WTC11 (cell line): ENCODE data around the gene CTNNA2. TPM values are rescaled to one million over a fixed set of nuclear protein-coding genes. Genes with fewer than 3 reads are reported as not detected.
"Not testable (repeated sequence)": the region's sequence is repeated elsewhere in the genome, so short reads cannot be mapped to it uniquely, and the experiment has no call there.

Source experiments
- ATAC-seq: fragments of 200-7000 bp; cut with Tn5 transposase; 2 replicates; pipeline ENCODE4 v1.10.0; 2021; ENCODE audit warnings: mild to moderate bottlenecking, moderate library complexity
- CTCF ChIA-PET: fragments of 300-600 bp; sonication (Branson Sonifier 250); formaldehyde crosslinking; loops from one replicate; lab custom pipeline; 2021; ENCODE audit warnings: antibody characterized with exemption; lab: Charles Lee
- POLR2A ChIA-PET: fragments of 350-600 bp; sonication (Branson Sonifier 250); formaldehyde crosslinking; loops from one replicate; lab custom pipeline; 2021; ENCODE audit warnings: antibody characterized with exemption; lab: Charles Lee
- DNase-seq: peaks from one replicate; pipeline ENCODE4 v3.0.0; 2021; ENCODE audit warnings: low spot score
- H3K27ac Mint-ChIP-seq: 2 replicates; pipeline ENCODE4 v1.8.0; 2021; ENCODE audit warnings: mixed read lengths
- H3K27me3 Mint-ChIP-seq: 2 replicates; pipeline ENCODE4 v1.8.0; 2021; ENCODE audit warnings: low read depth, mild to moderate bottlenecking, moderate library complexity, mixed read lengths
- H3K36me3 Mint-ChIP-seq: 2 replicates; pipeline ENCODE4 v1.8.0; 2021; ENCODE audit warnings: mixed read lengths
- H3K4me1 Mint-ChIP-seq: 2 replicates; pipeline ENCODE4 v1.8.0; 2022; ENCODE audit warnings: mixed read lengths
- H3K4me3 Mint-ChIP-seq: 2 replicates; pipeline ENCODE4 v1.8.0; 2021; ENCODE audit warnings: mild to moderate bottlenecking, moderate library complexity, mixed read lengths
- H3K9me3 Mint-ChIP-seq: 2 replicates; pipeline ENCODE4 v1.8.0; 2021; ENCODE audit warnings: mixed read lengths
- ATF3 ChIP-seq: sonication (generic); formaldehyde crosslinking; conservative IDR thresholded peaks from 2 replicates; pipeline ENCODE4 v1.8.1; 2022; ENCODE audit warnings: mild to moderate bottlenecking, missing genetic modification reagents
- CBFB ChIP-seq: sonication (generic); formaldehyde crosslinking; IDR thresholded peaks from 2 replicates; pipeline ENCODE4 v1.8.1; 2022; ENCODE audit warnings: mild to moderate bottlenecking, low read depth, missing genetic modification reagents
- CREM ChIP-seq: sonication (generic); formaldehyde crosslinking; IDR thresholded peaks from 2 replicates; pipeline ENCODE4 v1.8.1; 2022; ENCODE audit warnings: mild to moderate bottlenecking, missing genetic modification reagents, moderate library complexity
- E2F1 ChIP-seq: sonication (generic); formaldehyde crosslinking; IDR thresholded peaks from 2 replicates; pipeline ENCODE4 v1.8.0; 2022; ENCODE audit warnings: mild to moderate bottlenecking, missing genetic modification reagents
- ESRRA ChIP-seq: sonication (generic); formaldehyde crosslinking; IDR thresholded peaks from 2 replicates; pipeline ENCODE4 v1.8.1; 2022; ENCODE audit warnings: mild to moderate bottlenecking, missing genetic modification reagents, borderline replicate concordance
- ETV6 ChIP-seq: sonication (generic); formaldehyde crosslinking; IDR thresholded peaks from 2 replicates; pipeline ENCODE4 v1.8.1; 2022; ENCODE audit warnings: mild to moderate bottlenecking, missing genetic modification reagents
- FOXJ3 ChIP-seq: sonication (generic); formaldehyde crosslinking; IDR thresholded peaks from 2 replicates; pipeline ENCODE4 v1.9.0; 2021; ENCODE audit warnings: missing genetic modification reagents, mild to moderate bottlenecking, borderline replicate concordance
- FOXK1 ChIP-seq: sonication (generic); formaldehyde crosslinking; IDR thresholded peaks from 2 replicates; pipeline ENCODE4 v1.8.0; 2022; ENCODE audit warnings: mild to moderate bottlenecking, moderate library complexity, missing genetic modification reagents
- JAZF1 ChIP-seq: fragments of 250-450 bp; sonication (Bioruptor Pico); IDR thresholded peaks from 2 replicates; pipeline ENCODE4 v1.9.0; 2021; ENCODE audit warnings: moderate library complexity, mild to moderate bottlenecking, inconsistent platforms
- JUN ChIP-seq: sonication (generic); formaldehyde crosslinking; IDR thresholded peaks from 2 replicates; pipeline ENCODE4 v1.8.0; 2023; ENCODE audit warnings: mild to moderate bottlenecking, missing genetic modification reagents
- MLX ChIP-seq: sonication (generic); formaldehyde crosslinking; IDR thresholded peaks from 2 replicates; pipeline ENCODE4 v1.8.1; 2023; ENCODE audit warnings: mild to moderate bottlenecking, missing genetic modification reagents, moderate library complexity
- MXD4 ChIP-seq: fragments of 250-450 bp; sonication (Bioruptor Pico); IDR thresholded peaks from 2 replicates; pipeline ENCODE4 v1.8.0; 2021; ENCODE audit warnings: mild to moderate bottlenecking, moderate library complexity, borderline replicate concordance
- NFE2L1 ChIP-seq: sonication (generic); formaldehyde crosslinking; IDR thresholded peaks from 2 replicates; pipeline ENCODE4 v1.8.1; 2023; ENCODE audit warnings: missing genetic modification reagents
- NFYB ChIP-seq: sonication (generic); formaldehyde crosslinking; conservative IDR thresholded peaks from 2 replicates; pipeline ENCODE4 v1.8.0; 2022; ENCODE audit warnings: low read depth, missing genetic modification reagents
- NR3C1 ChIP-seq: sonication (generic); formaldehyde crosslinking; conservative IDR thresholded peaks from 2 replicates; pipeline ENCODE4 v1.8.1; 2023; ENCODE audit warnings: low read depth, mild to moderate bottlenecking, missing genetic modification reagents
- SP1 ChIP-seq: sonication (generic); formaldehyde crosslinking; conservative IDR thresholded peaks from 2 replicates; pipeline ENCODE4 v1.8.1; 2022; ENCODE audit warnings: missing genetic modification reagents
- STAT6 ChIP-seq: sonication (generic); formaldehyde crosslinking; conservative IDR thresholded peaks from 2 replicates; pipeline ENCODE4 v1.8.1; 2023; ENCODE audit warnings: mild to moderate bottlenecking, low read depth, missing genetic modification reagents, moderate library complexity
- TCF7 ChIP-seq: sonication (generic); formaldehyde crosslinking; IDR thresholded peaks from 2 replicates; pipeline ENCODE4 v1.8.0; 2022; ENCODE audit warnings: mild to moderate bottlenecking, low read depth, missing genetic modification reagents, moderate library complexity
- ZNF121 ChIP-seq: sonication (generic); formaldehyde crosslinking; IDR thresholded peaks from 2 replicates; pipeline ENCODE4 v1.8.0; 2023; ENCODE audit warnings: missing genetic modification reagents
- ZNF138 ChIP-seq: sonication (generic); formaldehyde crosslinking; conservative IDR thresholded peaks from 2 replicates; pipeline ENCODE4 v1.8.1; 2022; ENCODE audit warnings: mild to moderate bottlenecking, moderate library complexity, missing genetic modification reagents
- ZNF281 ChIP-seq: sonication (generic); formaldehyde crosslinking; IDR thresholded peaks from 2 replicates; pipeline ENCODE4 v1.8.0; 2023; ENCODE audit warnings: mild to moderate bottlenecking, missing genetic modification reagents
- ZNF396 ChIP-seq: fragments of 250-450 bp; sonication (Bioruptor Pico); IDR thresholded peaks from 2 replicates; pipeline ENCODE4 v1.8.0; 2021; ENCODE audit warnings: mild to moderate bottlenecking, moderate library complexity, borderline replicate concordance
- ZNF416 ChIP-seq: fragments of 250-450 bp; sonication (Bioruptor Pico); IDR thresholded peaks from 2 replicates; pipeline ENCODE4 v1.9.0; 2021; ENCODE audit warnings: mild to moderate bottlenecking, inconsistent platforms
- total RNA-seq: library from RNA; stranded (reverse); gene quantifications from 3 replicates; pipeline ENCODE4 v1.2.3, GENCODE V29; 2021

Gene CTNNA2
- total RNA-seq, 1 experiment from 2014 or later = 3.8 TPM

- no peak overlapping the region for H3K27ac Mint-ChIP-seq
- peaks cover 9% of the 10 kb centered on the region for H3K4me1 Mint-ChIP-seq
- CTCF ChIA-PET = no interaction called here
- ATAC-seq = no peak
- POLR2A ChIA-PET = no interaction called here
- H3K4me3 Mint-ChIP-seq = no peak overlapping the region
- H3K9me3 Mint-ChIP-seq = peaks cover 3% of the 10 kb centered on the region; the same call in 1 of the 2 replicates
- H3K27me3 Mint-ChIP-seq = no peaks in the 10 kb centered on the region; the same call in 1 of the 2 replicates
- TF ChIP-seq FOXJ3 (no peak), ETV6 (CRISPR knock-in tag) (no peak), ZNF138 (CRISPR knock-in tag) (no peak), STAT6 (CRISPR knock-in tag) (no peak), ZNF416 (CRISPR knock-in tag) (no peak)
- no peaks in the 10 kb centered on the region for H3K36me3 Mint-ChIP-seq
- no peak for DNase-seq
Measured at GRCh38 chr2:80030135-80030534, 517.3 kb downstream of the CTNNA2 start.

- H3K27ac Mint-ChIP-seq, DNase-seq, H3K4me3 Mint-ChIP-seq, POLR2A ChIA-PET, H3K9me3 Mint-ChIP-seq, H3K4me1 Mint-ChIP-seq, CTCF ChIA-PET, H3K27me3 Mint-ChIP-seq, ATAC-seq, H3K36me3 Mint-ChIP-seq: not testable (repeated sequence)
Measured at GRCh38 chr2:80032684-80033083, 519.8 kb downstream of the CTNNA2 start.

GRCh38 chr2:80035749-80036285, 523.0 kb downstream of the CTNNA2 start:
- H3K4me1 Mint-ChIP-seq = no peaks in the 10 kb centered on the region
- peaks cover 2% of the 10 kb centered on the region; the same call in 1 of the 2 replicates for H3K27me3 Mint-ChIP-seq
- TF ChIP-seq CBFB (no peak), ZNF396 (no peak), MLX (CRISPR knock-in tag) (no peak), CREM (no peak), ZNF121 (no peak), MXD4 (CRISPR knock-in tag) (no peak), JAZF1 (no peak), FOXK1 (CRISPR knock-in tag) (no peak), NFE2L1 (CRISPR knock-in tag) (no peak), SP1 (CRISPR knock-in tag) (no peak), JUN (no peak), ATF3 (CRISPR knock-in tag) (no peak), NFYB (CRISPR knock-in tag) (no peak), E2F1 (CRISPR knock-in tag) (no peak), ZNF281 (CRISPR knock-in tag) (no peak), TCF7 (CRISPR knock-in tag) (no peak), NR3C1 (CRISPR knock-in tag) (no peak), ESRRA (no peak)
- TF ChIP-seq, all 79 proteins: peak for 0
- ChIA-PET CTCF (no interaction called here), POLR2A (no interaction called here)
- H3K4me3 Mint-ChIP-seq = no peak overlapping the region
- ATAC-seq (no peak), DNase-seq (no peak)
- H3K27ac Mint-ChIP-seq = no peak overlapping the region
- no peaks in the 10 kb centered on the region for H3K36me3 Mint-ChIP-seq
- H3K9me3 Mint-ChIP-seq = peaks cover 3% of the 10 kb centered on the region; the same call in 1 of the 2 replicates
